ENCODE results near the gene IFT81.
"Not testable (repeated sequence)": the region's sequence is repeated elsewhere in the genome, so short reads cannot be mapped to it uniquely, and the experiment has no call there.

Gene IFT81

DNA sequence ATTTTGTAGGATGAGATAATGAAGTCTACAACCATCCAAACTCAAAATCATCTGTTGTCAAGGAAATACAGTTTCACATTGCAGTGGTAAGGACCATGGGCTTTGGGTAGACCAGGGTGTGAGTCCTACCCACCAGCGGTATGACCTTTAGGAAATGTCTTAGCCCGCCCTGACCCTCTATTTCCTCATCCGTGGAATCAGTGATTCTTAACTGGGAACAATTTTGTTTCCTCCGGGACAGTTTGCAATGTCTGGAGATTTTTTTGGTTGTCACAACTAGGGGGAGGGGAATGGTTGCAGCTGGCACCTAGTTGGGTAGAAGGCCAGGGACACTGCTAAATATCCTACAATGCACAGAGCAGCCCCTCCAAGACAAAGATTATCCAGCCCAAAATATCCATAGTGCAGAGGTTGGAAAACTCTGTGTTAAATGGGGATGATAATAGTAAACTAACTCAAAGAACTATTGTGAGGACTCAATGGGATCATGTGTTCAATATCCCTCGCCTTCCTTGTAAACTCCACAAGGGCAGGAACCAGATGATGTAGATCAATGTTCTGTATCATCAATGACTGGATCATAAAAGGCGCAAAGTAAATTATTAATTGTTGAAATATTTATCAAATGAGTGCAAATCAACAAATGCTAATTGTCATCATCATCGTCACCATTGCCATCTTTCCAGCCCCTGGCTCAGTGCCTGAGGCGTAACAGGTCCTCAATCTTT lies 15.7 kb upstream of the IFT81 start:
- DNase-seq (ENCODE audit: low read depth): no peak

DNA sequence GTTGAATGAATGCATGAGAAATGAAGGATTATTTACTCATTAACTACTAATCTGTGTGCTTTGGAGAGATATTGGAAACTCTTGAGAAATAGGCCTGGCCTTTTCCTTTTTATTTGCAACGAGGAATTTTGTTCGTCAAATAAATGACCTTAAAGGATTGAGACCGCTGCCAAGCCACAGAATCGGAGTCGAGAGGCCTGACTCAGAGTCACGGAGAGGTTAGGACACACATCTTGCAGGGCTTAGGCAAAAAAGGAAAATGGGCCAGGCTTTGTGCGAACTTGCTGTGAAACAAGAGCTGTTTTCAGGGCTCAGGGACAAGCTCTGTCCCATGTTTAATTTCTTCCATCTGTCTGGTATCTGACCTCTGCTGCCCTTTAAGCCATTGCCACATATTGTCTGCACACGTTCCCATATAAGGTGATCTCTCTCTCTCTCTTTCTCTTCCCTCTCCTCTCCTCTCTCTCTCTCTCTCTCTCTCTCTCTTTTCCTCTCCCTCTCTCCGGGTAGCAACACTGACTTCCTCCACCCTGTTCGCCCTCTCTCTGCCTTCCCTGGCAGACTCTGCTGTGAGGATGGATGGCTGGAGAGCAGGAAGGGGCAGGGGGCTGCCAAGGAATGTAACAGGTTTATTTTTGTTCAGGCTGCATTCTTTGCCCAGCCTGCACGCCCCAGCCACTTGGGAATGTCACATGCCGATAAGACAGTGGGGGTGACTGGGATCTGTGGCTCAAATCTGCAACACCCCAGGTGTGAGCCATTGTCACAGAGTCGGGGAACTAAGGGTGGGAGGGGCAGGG lies 14.9 kb upstream of the IFT81 start:
- DNase-seq (ENCODE audit: low read depth): no peak

- no peak for DNase-seq (ENCODE audit: low read depth)
These were observed 14.2 kb upstream of the IFT81 start for GRCh38 chr12:110109837-110110535.

GRCh38 chr12:110111476-110112334 lies 12.5 kb upstream of the IFT81 start:
- no peak for DNase-seq (ENCODE audit: low read depth)

GRCh38 chr12:110112335-110112660 lies 11.9 kb upstream of the IFT81 start:
- DNase-seq (ENCODE audit: low read depth): no peak

DNA sequence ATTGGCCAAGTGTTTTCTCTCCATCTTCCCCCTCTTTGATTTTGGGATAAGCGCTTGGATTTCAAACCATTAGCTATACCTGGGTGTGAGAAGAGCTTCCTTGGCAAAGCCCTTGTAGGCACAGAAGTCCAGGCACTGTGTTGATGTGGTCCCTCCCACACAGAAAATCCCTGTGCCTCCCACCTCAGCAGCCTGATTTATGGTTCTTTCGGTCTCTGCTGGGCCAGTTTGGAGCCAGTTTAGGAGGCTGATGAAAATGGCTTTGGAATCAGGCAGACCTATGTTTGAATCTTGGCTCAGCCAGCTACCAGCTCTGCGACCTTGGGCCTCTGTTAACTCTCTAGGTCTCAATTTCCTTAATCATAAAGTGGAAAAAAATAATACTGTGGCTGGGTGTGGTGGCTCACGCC lies 9.6 kb upstream of the IFT81 start:
- DNase-seq (ENCODE audit: low read depth): no peak

- DNase-seq (ENCODE audit: low read depth): no peak
These were observed 8.5 kb upstream of the IFT81 start for GRCh38 chr12:110115675-110116074.

GRCh38 chr12:110116623-110117022 lies 7.5 kb upstream of the IFT81 start:
- DNase-seq (ENCODE audit: low read depth): no peak

DNA sequence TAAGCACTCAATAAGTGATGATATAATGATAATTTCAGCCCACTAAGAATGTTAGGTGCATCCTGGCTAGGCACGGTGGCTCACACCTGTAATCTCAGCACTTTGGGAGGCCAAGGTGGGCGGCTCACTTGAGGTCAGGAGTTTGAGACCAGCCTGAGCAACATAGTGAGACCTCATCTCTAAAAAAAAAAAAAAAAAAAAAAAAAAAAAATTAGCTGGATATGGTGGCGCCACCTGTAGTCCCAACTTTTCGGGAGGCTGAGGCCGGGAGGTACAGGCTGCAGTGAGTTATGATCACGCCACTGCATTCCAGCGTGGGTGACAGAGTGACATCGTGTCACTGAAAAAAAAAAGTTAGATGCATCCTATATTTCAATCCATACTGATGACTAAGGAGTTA lies 6.9 kb upstream of the IFT81 start:
- not testable (repeated sequence) for DNase-seq (ENCODE audit: low read depth)

GRCh38 chr12:110117956-110118685 lies 6.0 kb upstream of the IFT81 start:
- DNase-seq (ENCODE audit: low read depth): no peak

GRCh38 chr12:110122929-110123328 lies 1.2 kb upstream of the IFT81 start:
- no peak for DNase-seq (ENCODE audit: low read depth)

DNA sequence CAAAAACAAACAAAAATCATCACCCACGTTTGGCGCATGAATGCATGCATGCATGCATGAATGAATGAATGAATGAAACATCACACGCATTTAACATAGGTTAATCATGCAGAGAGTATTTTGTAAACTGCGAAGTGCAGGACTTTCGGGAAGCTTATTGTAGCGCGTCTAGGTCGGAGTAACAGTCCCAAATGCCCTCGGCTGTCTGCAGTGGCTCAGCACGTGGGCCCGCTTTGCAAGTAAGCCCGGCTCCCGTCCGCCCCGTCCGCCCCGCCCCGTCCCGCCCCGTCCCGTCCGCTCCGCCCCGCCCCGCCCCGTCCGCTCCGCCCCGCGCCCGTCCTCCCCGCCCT lies 263 bp upstream of the IFT81 start:
- no peak for DNase-seq (ENCODE audit: low read depth)

GRCh38 chr12:110126557-110126956 lies 2.4 kb downstream of the IFT81 start:
- DNase-seq (ENCODE audit: low read depth): no peak

GRCh38 chr12:110134691-110135411 lies 10.7 kb downstream of the IFT81 start:
- no peak for DNase-seq (ENCODE audit: low read depth)

- no peak for DNase-seq (ENCODE audit: low read depth)
These were observed 11.6 kb downstream of the IFT81 start for GRCh38 chr12:110135806-110136205.

- no peak for DNase-seq (ENCODE audit: low read depth)
These were observed 13.6 kb downstream of the IFT81 start for GRCh38 chr12:110137786-110138185.

DNA sequence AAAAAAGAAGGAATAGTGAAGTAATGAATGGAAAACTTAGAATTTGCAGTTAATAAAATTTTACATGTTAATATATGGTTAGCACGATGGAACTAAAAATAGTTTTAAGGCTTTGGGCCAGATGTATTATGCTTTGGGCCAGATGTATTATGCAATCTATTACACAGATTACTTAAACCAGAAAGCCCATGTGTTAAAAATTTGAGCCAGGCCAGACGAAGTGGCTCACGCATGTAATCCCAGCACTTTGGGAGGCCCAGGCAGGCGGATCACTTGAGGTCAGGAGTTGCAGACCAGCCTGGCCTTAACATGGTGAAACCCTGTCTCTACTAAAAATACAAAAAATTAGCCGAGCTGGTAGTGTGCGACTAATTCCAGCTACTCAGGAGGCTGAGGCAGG lies 17.2 kb downstream of the IFT81 start:
- DNase-seq (ENCODE audit: low read depth): no peak

- no peak for DNase-seq (ENCODE audit: low read depth)
These were observed 22.8 kb downstream of the IFT81 start for GRCh38 chr12:110146986-110147385.

GRCh38 chr12:110149086-110149660 lies 25.0 kb downstream of the IFT81 start:
- no peak for DNase-seq (ENCODE audit: low read depth)

DNA sequence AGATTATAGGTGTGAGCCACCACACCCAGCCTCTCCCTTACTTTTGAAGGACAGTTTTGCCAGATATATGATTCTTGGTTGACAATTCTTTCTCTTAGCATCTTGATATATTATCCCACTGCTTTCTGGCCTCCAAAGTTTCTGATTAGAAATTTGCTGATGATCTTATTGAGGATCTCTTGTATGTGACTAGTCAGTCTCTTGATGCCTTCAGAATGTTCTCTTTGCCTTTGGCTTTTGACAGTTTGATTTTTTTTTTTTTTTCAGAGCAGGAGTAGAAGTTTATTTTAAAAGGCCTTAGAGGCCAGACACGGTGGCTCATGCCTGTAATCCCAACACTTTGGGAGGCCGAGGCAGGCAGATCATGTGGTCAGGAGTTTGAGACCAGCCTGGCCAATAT lies 32.6 kb downstream of the IFT81 start:
- DNase-seq (ENCODE audit: low read depth): no peak

DNA sequence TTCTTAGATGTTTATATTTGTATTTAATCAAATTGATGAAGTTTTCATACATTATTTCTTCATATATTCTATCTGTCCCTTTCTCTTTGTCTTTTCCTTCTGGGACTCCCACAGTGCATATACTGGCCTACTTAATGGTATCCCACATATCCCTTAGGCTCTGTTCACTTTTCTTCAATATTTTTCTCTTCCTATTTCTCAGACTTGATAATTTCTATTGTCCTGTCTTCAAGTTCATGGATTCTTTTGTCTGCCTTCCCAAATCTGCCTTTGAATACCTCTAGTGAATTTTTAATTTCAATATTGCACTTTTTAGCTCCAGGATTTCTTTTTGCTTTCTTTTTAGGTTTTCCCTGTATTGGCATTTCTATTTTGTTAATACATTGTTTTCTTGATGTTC lies 33.4 kb downstream of the IFT81 start:
- no peak for DNase-seq (ENCODE audit: low read depth)

All from activated T-cell treated with anti-CD3 and anti-CD28 coated beads for 48 hours (primary cell).